ENCODE results near the gene SH3D19. TPM values are rescaled to one million over a fixed set of nuclear protein-coding genes. Genes with fewer than 3 reads are reported as not detected.

SH3D19 gene
- total RNA-seq, 4 donors from 2014 or later: 54.4 to 148 (median 79.1) TPM

DNA sequence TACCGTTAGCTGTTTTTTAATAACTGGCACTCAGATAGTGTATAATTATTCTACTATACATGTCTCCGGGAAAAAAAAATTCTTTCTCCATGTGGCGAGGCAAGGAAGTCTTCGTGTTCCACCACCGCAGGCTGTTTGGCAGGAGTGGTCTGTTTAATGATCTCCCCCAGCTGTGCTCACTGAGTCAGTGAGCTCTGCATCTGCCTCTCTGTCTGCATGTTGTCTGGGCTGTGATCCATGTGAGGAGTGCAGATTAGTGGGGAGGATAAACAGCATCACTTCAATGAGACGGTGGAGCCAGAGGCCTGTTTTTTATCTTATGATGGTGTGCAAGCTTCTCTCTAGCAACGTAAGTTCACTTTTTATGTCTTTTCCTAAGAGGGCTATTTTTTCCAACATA, 156.2 kb downstream of the SH3D19 start:
- no peaks in the 10 kb centered on the region for H3K27me3 ChIP-seq
- DNase-seq (ENCODE audit: low spot score in 2 of 2): peak in 1 of 2 donors; percentile 79
- peaks cover 21% of the 10 kb centered on the region for H3K4me1 ChIP-seq
- WGBS: 49% methylated on average over 7 of the region's 7 CpGs
- TF ChIP-seq EP300 (IDR thresholded peaks at IDR 0.05) (no peak), POLR2AphosphoS5 (IDR thresholded peaks at IDR 0.05) (no peak), POLR2A (IDR thresholded peaks at IDR 0.05) (no peak)
- TF ChIP-seq, protein P1, sequence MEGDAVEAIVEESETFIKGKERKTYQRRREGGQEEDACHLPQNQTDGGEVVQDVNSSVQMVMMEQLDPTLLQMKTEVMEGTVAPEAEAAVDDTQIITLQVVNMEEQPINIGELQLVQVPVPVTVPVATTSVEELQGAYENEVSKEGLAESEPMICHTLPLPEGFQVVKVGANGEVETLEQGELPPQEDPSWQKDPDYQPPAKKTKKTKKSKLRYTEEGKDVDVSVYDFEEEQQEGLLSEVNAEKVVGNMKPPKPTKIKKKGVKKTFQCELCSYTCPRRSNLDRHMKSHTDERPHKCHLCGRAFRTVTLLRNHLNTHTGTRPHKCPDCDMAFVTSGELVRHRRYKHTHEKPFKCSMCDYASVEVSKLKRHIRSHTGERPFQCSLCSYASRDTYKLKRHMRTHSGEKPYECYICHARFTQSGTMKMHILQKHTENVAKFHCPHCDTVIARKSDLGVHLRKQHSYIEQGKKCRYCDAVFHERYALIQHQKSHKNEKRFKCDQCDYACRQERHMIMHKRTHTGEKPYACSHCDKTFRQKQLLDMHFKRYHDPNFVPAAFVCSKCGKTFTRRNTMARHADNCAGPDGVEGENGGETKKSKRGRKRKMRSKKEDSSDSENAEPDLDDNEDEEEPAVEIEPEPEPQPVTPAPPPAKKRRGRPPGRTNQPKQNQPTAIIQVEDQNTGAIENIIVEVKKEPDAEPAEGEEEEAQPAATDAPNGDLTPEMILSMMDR (IDR thresholded peaks at IDR 0.05): no peak
- peaks cover 10% of the 10 kb centered on the region for H3K36me3 ChIP-seq
- no peak overlapping the region for H3K27ac ChIP-seq
- no peaks in the 10 kb centered on the region for H3K9me3 ChIP-seq
- H3K4me3 ChIP-seq: no peak overlapping the region

DNA sequence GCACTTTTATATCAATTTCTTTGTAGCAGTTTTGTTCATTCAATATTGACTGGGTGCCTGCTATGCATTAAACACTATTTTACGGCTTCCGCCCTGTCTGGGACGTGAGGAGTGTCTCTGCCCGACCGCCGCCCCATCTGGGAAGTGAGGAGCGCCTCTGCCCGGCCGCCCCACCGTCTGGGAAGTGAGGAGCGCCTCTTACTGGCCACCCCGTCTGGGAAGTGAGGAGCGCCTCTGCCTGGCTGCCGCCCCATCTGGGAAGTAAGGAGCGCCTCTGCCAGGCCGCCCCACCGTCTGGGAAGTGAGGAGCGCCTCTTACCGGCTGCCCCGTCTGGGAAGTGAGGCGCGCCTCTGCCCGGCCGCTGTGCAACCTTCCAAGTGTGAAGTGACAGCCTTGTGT, 157.8 kb downstream of the SH3D19 start:
- Histone ChIP-seq H3K4me1 (peaks cover 18% of the 10 kb centered on the region), H3K36me3 (peaks cover 11% of the 10 kb centered on the region), H3K9me3 (no peaks in the 10 kb centered on the region), H3K27ac (no peak overlapping the region), H3K4me3 (no peak overlapping the region), H3K27me3 (no peaks in the 10 kb centered on the region)
- TF ChIP-seq POLR2A (IDR thresholded peaks at IDR 0.05): no peak
- TF ChIP-seq EP300 (IDR thresholded peaks at IDR 0.05): no peak
- TF ChIP-seq, protein P1 (IDR thresholded peaks at IDR 0.05): no peak
- no peak for TF ChIP-seq POLR2AphosphoS5 (IDR thresholded peaks at IDR 0.05)
- DNase-seq (ENCODE audit: low spot score in 2 of 2): no peak
- WGBS: 93% methylated on average over 24 of the region's 24 CpGs

DNA sequence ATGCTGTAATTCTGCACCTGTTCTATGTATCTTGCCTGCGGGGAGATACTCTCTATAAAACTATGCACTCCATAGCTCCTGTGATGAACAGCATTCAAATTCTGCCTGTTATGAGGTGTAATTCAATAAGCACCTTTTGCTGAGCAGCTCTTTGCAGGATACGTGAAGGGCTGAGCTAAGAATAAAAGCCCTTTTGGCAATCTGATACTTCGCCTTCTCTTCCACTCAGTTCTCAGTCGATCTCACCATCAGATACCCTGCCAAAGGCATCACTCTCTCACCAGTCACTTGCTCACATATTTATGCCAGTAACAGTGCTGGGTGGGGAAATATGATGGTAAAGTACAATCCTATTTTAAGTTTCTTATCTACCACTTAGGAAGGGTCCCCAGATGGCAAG, 158.8 kb downstream of the SH3D19 start:
- H3K36me3 ChIP-seq: peaks cover 19% of the 10 kb centered on the region
- TF ChIP-seq, protein P1 (IDR thresholded peaks at IDR 0.05): no peak
- TF ChIP-seq POLR2A (IDR thresholded peaks at IDR 0.05) (no peak), POLR2AphosphoS5 (IDR thresholded peaks at IDR 0.05) (no peak), EP300 (IDR thresholded peaks at IDR 0.05) (no peak)
- H3K4me1 ChIP-seq: peaks cover 18% of the 10 kb centered on the region
- no peaks in the 10 kb centered on the region for H3K27me3 ChIP-seq
- no peak overlapping the region for H3K27ac ChIP-seq
- no peaks in the 10 kb centered on the region for H3K9me3 ChIP-seq
- no peak for DNase-seq (ENCODE audit: low spot score in 2 of 2)
- no peak overlapping the region for H3K4me3 ChIP-seq
- WGBS: 86% methylated on average over 4 of the region's 4 CpGs

DNA sequence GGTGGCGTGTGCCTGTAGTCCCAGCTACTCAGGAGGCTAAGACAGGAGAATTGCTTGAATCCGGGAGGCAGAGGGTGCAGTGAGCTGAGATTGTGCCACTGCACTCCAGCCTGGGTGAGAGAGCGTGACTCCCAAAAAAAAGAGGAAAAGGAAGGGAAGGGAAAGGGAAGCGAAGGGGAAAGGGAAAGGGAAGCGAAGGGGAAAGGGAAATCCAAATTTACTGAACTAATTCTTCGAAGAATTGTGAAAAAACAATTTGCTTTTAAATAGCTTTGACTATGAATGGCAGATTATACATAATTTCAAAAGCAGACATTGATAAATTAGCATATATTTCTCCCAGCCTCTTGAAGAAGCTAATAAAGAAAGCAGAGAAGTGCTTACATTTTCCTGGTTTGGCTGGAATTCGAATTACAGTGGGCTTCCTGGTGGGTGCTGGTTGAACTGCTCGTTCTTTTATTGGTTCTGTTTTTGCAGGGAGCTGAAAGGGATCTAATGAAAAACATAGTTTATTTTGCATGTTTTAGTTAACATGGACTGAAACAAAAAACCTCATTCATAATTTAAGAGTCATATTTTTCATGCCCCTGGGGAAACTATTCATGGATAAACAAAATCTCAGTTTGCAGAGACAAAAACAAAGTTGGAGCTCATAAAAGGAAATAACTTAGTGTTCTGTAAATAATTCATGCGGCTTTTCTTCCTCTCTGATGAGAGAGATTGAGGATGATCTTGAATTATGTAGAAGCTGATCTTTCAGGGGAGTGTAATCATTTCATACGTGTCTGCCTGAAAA, 160.0 kb downstream of the SH3D19 start:
- Histone ChIP-seq H3K27ac (peak overlapping the region; percentile 4), H3K36me3 (peaks cover 19% of the 10 kb centered on the region)
- DNase-seq (ENCODE audit: low spot score in 2 of 2): no peak

DNA sequence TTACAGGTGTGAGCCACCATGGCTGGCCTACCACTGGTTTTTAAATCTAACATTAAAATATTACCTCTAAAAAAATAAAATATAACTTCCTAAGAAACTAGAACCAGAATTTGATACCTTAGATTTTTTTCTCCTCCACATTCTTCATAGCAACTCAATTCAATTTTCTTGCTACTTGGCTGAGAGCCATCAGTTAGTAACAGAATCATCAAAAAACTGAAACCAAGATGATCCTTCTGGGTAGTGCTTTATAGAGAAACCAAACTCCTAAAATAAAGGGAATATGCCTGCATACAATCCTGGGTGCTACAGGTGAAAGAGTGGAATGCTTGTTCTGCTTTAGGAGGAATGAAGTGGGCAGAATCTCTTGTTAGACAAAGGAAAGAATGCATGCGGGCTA, 161.6 kb downstream of the SH3D19 start:
- TF ChIP-seq, protein P1 (IDR thresholded peaks at IDR 0.05): no peak
- TF ChIP-seq POLR2A (IDR thresholded peaks at IDR 0.05): no peak
- TF ChIP-seq POLR2AphosphoS5 (IDR thresholded peaks at IDR 0.05): no peak
- TF ChIP-seq EP300 (IDR thresholded peaks at IDR 0.05): no peak
- peaks cover 14% of the 10 kb centered on the region for H3K4me1 ChIP-seq
- 87% methylated on average over 1 of the region's 1 CpG for WGBS
- H3K27me3 ChIP-seq: no peaks in the 10 kb centered on the region
- H3K36me3 ChIP-seq: peaks cover 23% of the 10 kb centered on the region
- DNase-seq (ENCODE audit: low spot score in 2 of 2): no peak
- no peaks in the 10 kb centered on the region for H3K9me3 ChIP-seq
- H3K4me3 ChIP-seq: no peak overlapping the region
- H3K27ac ChIP-seq: no peak overlapping the region

More for the DNA sequence above, 160.0 kb downstream of the SH3D19 start:
- no peaks in the 10 kb centered on the region for H3K27me3 ChIP-seq
- no peak overlapping the region for H3K4me3 ChIP-seq
- WGBS: 73% methylated on average over 10 of the region's 10 CpGs
- TF ChIP-seq EP300 (IDR thresholded peaks at IDR 0.05) (no peak), POLR2AphosphoS5 (IDR thresholded peaks at IDR 0.05) (no peak)
- TF ChIP-seq, protein P1 (IDR thresholded peaks at IDR 0.05): no peak
- no peaks in the 10 kb centered on the region for H3K9me3 ChIP-seq
- H3K4me1 ChIP-seq: peaks cover 18% of the 10 kb centered on the region
